SK-N-SH (cell line): ENCODE measurements around the gene TRIM42. TPM values are rescaled to one million over a fixed set of nuclear protein-coding genes. Genes with fewer than 3 reads are reported as not detected.

ENCODE experiments used
- CTCF ChIA-PET: fragments of 300-600, 350-600 bp; formaldehyde crosslinking; extraction: SDS; loops from one replicate; lab custom pipeline; 2021; lab: Yijun Ruan, JAX
- POLR2A ChIA-PET: fragments of 350-600 bp; sonication (Branson Sonifier 250); formaldehyde crosslinking; extraction: SDS; loops from one replicate; lab custom pipeline; 2020; ENCODE audit warnings: antibody characterized with exemption, inconsistent platforms; lab: Yijun Ruan, JAX
- DNase-seq: peaks from one replicate; pipeline ENCODE4 v3.0.0; 2012
- H2AFZ ChIP-seq: fragments of 200-600 bp; sonication (generic); 2 replicates; pipeline ENCODE4 v1.8.1; 2016; ENCODE audit warnings: antibody characterized with exemption, mild to moderate bottlenecking, low read depth
- H3F3A ChIP-seq: fragments of 200-600 bp; sonication (generic); replicated peaks from 2 replicates; pipeline ENCODE3; 2016; ENCODE audit warnings: antibody characterized with exemption, mild to moderate bottlenecking; ENCODE audit not compliant: insufficient read depth
- H3K27ac ChIP-seq, 2 experiments: fragments of 200-500 bp in 1 of 2; fragments of 200-600 bp in 1 of 2; sonication (Bioruptor generic) in 1 of 2; sonication (generic), shearing (Covaris generic) in 1 of 2; 2 replicates each; pipeline versions ENCODE4 v1.5.1 to v1.6.1; 2014 to 2016; ENCODE audit warnings: low read depth in 2 of 2, inconsistent platforms in 1 of 2, low read length in 1 of 2, mild to moderate bottlenecking in 1 of 2, mixed read lengths in 1 of 2
- H3K27me3 ChIP-seq: fragments of 200-600 bp; sonication (generic), shearing (Covaris generic); 2 replicates; pipeline ENCODE4 v1.6.1; 2016; ENCODE audit warnings: mixed run types; ENCODE audit not compliant: insufficient read depth
- H3K36me3 ChIP-seq, 2 experiments: fragments of 200-500 bp in 1 of 2; fragments of 200-600 bp in 1 of 2; sonication (Bioruptor generic) in 1 of 2; sonication (generic) in 1 of 2; replicated peaks in 1 of 2; 2 replicates each; pipeline versions ENCODE3 to v1.5.1; 2014 to 2016; ENCODE audit warnings: low read length in 1 of 2, mild to moderate bottlenecking in 1 of 2; ENCODE audit not compliant: insufficient read depth in 2 of 2, control insufficient read depth in 1 of 2
- H3K4me1 ChIP-seq, 2 experiments: fragments of 200-500 bp in 1 of 2; fragments of 200-600 bp in 1 of 2; sonication (Bioruptor generic) in 1 of 2; sonication (generic), shearing (Covaris generic) in 1 of 2; 2 replicates each; pipeline versions ENCODE4 v1.5.1 to v1.6.1; 2014 to 2016; ENCODE audit warnings: low read depth in 1 of 2, low read length in 1 of 2, mixed run types in 1 of 2; ENCODE audit not compliant: insufficient read depth in 2 of 2, control insufficient read depth in 1 of 2
- H3K4me2 ChIP-seq: fragments of 200-600 bp; sonication (generic), shearing (Covaris generic); 2 replicates; pipeline ENCODE4 v1.6.1; 2017; ENCODE audit warnings: mixed run types
- H3K4me3 ChIP-seq, 2 experiments: fragments of 200-500 bp in 1 of 2; fragments of 200-600 bp in 1 of 2; sonication (Bioruptor generic) in 1 of 2; sonication (generic), shearing (Covaris generic) in 1 of 2; 2 replicates each; pipeline versions ENCODE4 v1.5.1 to v1.8.1; 2014 to 2016; ENCODE audit warnings: low read depth in 2 of 2, inconsistent platforms in 1 of 2, low read length in 1 of 2, mild to moderate bottlenecking in 1 of 2, mixed read lengths in 1 of 2, moderate library complexity in 1 of 2
- H3K79me2 ChIP-seq: fragments of 200-600 bp; sonication (generic); 2 replicates; pipeline ENCODE4 v1.8.1; 2017; ENCODE audit warnings: mild to moderate bottlenecking; ENCODE audit not compliant: insufficient read depth
- H3K9ac ChIP-seq: fragments of 200-600 bp; sonication (generic); 2 replicates; pipeline ENCODE4 v1.6.1; 2017; ENCODE audit warnings: mixed run types
- H3K9me2 ChIP-seq: fragments of 200-600 bp; sonication (generic); 2 replicates; pipeline ENCODE4 v1.6.1; 2017; ENCODE audit warnings: mixed run types
- H3K9me3 ChIP-seq: fragments of 200-600 bp; sonication (generic); 2 replicates; pipeline ENCODE4 v1.6.1; 2017; ENCODE audit warnings: mixed run types, mild to moderate bottlenecking, moderate library complexity
- H4K20me1 ChIP-seq: fragments of 200-600 bp; sonication (generic); 2 replicates; pipeline ENCODE4 v1.6.1; 2017; ENCODE audit warnings: mild to moderate bottlenecking, mixed run types; ENCODE audit not compliant: insufficient read depth
- EP300 ChIP-seq, 2 experiments: IDR thresholded peaks; 2 replicates each; pipeline versions ENCODE4 v1.4.0 to v1.6.1; 2012; ENCODE audit warnings: borderline replicate concordance in 1 of 2, low read depth in 1 of 2, low read length in 1 of 2
- FOSL2 ChIP-seq: IDR thresholded peaks from 2 replicates; pipeline ENCODE4 v1.4.0; 2012; ENCODE audit warnings: low read depth, mild to moderate bottlenecking, moderate library complexity, borderline replicate concordance
- GABPA ChIP-seq: IDR thresholded peaks from 2 replicates; pipeline ENCODE4 v1.4.0; 2012; ENCODE audit warnings: low read depth, mild to moderate bottlenecking
- MEF2A ChIP-seq: IDR thresholded peaks from 2 replicates; pipeline ENCODE4 v1.4.0; 2012; ENCODE audit warnings: low read depth, borderline replicate concordance
- NFIC ChIP-seq: IDR thresholded peaks from 2 replicates; pipeline ENCODE4 v1.4.0; 2012; ENCODE audit warnings: borderline replicate concordance
- TAF1 ChIP-seq: IDR thresholded peaks from 2 replicates; pipeline ENCODE4 v1.6.1; 2012; ENCODE audit warnings: low read depth, mild to moderate bottlenecking, low read length, moderate library complexity, borderline replicate concordance
- TCF12 ChIP-seq: IDR thresholded peaks from 2 replicates; pipeline ENCODE4 v1.4.0; 2012
- YY1 ChIP-seq: IDR thresholded peaks from 2 replicates; pipeline ENCODE4 v1.4.0; 2012; ENCODE audit warnings: low read depth, mild to moderate bottlenecking
- WGBS: methylation state at CpG from one replicate; pipeline ENCODE4 v1.1.6; 2017; ENCODE audit warnings: low lambda C conversion rate; 5-methylcytosine and 5-hydroxymethylcytosine counted together
- polyA plus RNA-seq, 3 experiments: library from polyadenylated mRNA; depleted of rRNA; stranded (reverse); fragments of >200 nt; gene quantifications; 2 replicates each; pipeline ENCODE4 v1.2.3, GENCODE V29; 2012
- TF ChIP-seq, protein P1 (sequence below): IDR thresholded peaks from 2 replicates; pipeline ENCODE4; 2012
- TF ChIP-seq, protein P2 (sequence below): fragments of 200-600 bp; sonication (generic); IDR thresholded peaks from 2 replicates; pipeline ENCODE4 v1.6.1; 2017; ENCODE audit warnings: antibody characterized with exemption, mild to moderate bottlenecking, moderate library complexity
- TF ChIP-seq, protein P3 (sequence below): fragments of 150-350 bp; IDR thresholded peaks from 2 replicates; pipeline ENCODE4 v1.6.1; 2016; ENCODE audit warnings: mild to moderate bottlenecking, low read depth, low read length
- TF ChIP-seq, protein P4 (sequence below): IDR thresholded peaks from 2 replicates; pipeline ENCODE4 v1.4.0; 2012; ENCODE audit warnings: low read depth

Gene TRIM42
- polyA plus RNA-seq, 1 of the 3 experiments (the other 2 are of a cell fraction): not detected

DNA sequence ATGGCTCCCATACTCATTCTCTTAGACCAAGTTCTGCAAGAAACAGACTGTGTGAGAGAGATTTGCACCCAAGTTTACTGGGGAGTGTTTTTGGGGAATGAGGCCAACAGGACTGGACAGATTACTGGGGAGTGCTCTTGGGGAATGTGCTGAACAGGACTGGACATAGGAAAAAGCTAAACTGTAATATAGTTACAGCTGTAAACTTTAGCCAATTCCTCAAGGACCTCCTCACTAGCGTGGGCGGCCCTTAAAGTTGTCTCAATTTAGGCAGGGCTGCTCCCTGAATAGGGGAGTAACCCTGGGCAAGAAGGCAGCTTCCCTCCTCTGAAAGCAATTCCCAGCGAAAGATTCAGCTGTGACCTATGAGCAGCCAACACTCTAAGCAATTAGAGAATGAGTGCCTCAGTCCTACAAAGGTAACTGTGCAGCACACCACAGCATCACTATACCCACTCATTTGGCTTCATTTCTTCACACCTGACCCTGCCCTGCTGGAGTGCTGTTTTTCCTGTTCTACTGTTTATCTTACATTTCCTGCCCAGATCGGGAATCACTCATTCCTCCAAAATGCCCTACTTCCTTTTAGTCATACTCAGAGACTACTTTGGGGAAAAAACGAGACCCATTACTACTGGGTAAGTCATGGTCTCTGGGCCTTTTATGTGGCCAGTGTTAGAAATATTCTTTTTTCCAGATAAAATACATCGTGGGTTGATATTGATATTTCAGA is 41.3 kb upstream of the TRIM42 start:
- H3K27me3 ChIP-seq: no peaks in the 10 kb centered on the region
- no peak for DNase-seq
- no peak overlapping the region for H3K4me2 ChIP-seq
- no peak overlapping the region for H3K27ac ChIP-seq
- 0 out of 2 replicates have a peak, but pooled peaks cover 4% of the 10 kb centered on the region for H3K9me2 ChIP-seq
- H3K79me2 ChIP-seq: no peaks in the 10 kb centered on the region
- no peaks in the 10 kb centered on the region for H3K36me3 ChIP-seq
- no peak overlapping the region for H2AFZ ChIP-seq
- CTCF ChIA-PET: no interaction called here
- H3K9ac ChIP-seq: no peak overlapping the region
- no peaks in the 10 kb centered on the region for H3F3A ChIP-seq
- TF ChIP-seq YY1 (no peak), NFIC (no peak), TCF12 (no peak), GABPA (no peak), FOSL2 (no peak), EP300 (IDR thresholded peaks at IDR 0.05; ENCODE audit: borderline replicate concordance in 1 of 2, low read depth in 1 of 2, low read length in 1 of 2) (no peak), MEF2A (no peak)
- TF ChIP-seq, protein P1, sequence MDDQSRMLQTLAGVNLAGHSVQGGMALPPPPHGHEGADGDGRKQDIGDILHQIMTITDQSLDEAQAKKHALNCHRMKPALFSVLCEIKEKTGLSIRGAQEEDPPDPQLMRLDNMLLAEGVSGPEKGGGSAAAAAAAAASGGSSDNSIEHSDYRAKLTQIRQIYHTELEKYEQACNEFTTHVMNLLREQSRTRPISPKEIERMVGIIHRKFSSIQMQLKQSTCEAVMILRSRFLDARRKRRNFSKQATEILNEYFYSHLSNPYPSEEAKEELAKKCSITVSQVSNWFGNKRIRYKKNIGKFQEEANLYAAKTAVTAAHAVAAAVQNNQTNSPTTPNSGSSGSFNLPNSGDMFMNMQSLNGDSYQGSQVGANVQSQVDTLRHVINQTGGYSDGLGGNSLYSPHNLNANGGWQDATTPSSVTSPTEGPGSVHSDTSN: no peak
- TF ChIP-seq, protein P2, sequence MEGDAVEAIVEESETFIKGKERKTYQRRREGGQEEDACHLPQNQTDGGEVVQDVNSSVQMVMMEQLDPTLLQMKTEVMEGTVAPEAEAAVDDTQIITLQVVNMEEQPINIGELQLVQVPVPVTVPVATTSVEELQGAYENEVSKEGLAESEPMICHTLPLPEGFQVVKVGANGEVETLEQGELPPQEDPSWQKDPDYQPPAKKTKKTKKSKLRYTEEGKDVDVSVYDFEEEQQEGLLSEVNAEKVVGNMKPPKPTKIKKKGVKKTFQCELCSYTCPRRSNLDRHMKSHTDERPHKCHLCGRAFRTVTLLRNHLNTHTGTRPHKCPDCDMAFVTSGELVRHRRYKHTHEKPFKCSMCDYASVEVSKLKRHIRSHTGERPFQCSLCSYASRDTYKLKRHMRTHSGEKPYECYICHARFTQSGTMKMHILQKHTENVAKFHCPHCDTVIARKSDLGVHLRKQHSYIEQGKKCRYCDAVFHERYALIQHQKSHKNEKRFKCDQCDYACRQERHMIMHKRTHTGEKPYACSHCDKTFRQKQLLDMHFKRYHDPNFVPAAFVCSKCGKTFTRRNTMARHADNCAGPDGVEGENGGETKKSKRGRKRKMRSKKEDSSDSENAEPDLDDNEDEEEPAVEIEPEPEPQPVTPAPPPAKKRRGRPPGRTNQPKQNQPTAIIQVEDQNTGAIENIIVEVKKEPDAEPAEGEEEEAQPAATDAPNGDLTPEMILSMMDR: no peak
- TF ChIP-seq, protein P3, sequence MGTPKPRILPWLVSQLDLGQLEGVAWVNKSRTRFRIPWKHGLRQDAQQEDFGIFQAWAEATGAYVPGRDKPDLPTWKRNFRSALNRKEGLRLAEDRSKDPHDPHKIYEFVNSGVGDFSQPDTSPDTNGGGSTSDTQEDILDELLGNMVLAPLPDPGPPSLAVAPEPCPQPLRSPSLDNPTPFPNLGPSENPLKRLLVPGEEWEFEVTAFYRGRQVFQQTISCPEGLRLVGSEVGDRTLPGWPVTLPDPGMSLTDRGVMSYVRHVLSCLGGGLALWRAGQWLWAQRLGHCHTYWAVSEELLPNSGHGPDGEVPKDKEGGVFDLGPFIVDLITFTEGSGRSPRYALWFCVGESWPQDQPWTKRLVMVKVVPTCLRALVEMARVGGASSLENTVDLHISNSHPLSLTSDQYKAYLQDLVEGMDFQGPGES: no peak
- TF ChIP-seq, protein P4, sequence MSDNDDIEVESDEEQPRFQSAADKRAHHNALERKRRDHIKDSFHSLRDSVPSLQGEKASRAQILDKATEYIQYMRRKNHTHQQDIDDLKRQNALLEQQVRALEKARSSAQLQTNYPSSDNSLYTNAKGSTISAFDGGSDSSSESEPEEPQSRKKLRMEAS: no peak
- no peaks in the 10 kb centered on the region for H3K4me1 ChIP-seq
- H4K20me1 ChIP-seq: no peaks in the 10 kb centered on the region
- no peaks in the 10 kb centered on the region for H3K9me3 ChIP-seq
- POLR2A ChIA-PET: no interaction called here
- 11% methylated on average over 6 of the region's 6 CpGs for WGBS
- H3K4me3 ChIP-seq: no peak overlapping the region

DNA sequence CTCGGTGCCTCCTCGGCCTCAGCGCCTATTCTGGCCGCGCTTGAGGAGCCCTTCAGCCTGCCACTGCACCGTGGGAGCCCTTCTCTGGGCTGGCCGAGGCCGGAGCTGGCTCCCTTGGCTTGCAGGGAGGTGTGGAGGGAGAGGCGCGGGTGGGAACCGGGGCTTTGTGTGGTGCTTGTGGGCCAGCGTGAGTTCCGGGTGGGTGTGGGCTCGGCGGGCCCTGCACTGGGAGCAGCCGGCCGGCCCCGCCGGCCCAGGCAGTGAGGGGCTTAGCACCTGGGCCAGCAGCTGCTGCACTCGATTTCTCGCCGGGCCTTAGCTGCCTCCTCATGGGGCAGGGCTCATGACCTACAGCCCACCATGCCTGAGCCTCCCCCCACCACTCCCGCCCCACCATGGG is 26.6 kb upstream of the TRIM42 start:
- POLR2A ChIA-PET: no interaction called here
- no peak for DNase-seq

More for the DNA sequence above, 26.6 kb upstream of the TRIM42 start:
- H3K4me3 ChIP-seq: no peak overlapping the region
- no peaks in the 10 kb centered on the region for H3K4me1 ChIP-seq
- H3K9me2 ChIP-seq: no peaks in the 10 kb centered on the region
- no peaks in the 10 kb centered on the region for H4K20me1 ChIP-seq
- CTCF ChIA-PET: no interaction called here
- no peak overlapping the region for H3K27ac ChIP-seq
- no peaks in the 10 kb centered on the region for H3K27me3 ChIP-seq
- 0 out of 2 replicates have a peak, but pooled peaks cover 7% of the 10 kb centered on the region for H3K9me3 ChIP-seq
- H3K9ac ChIP-seq: no peak overlapping the region
- no peaks in the 10 kb centered on the region for H3F3A ChIP-seq
- H3K4me2 ChIP-seq: no peak overlapping the region
- H3K36me3 ChIP-seq: no peaks in the 10 kb centered on the region
- WGBS: 58% methylated on average over 9 of the region's 23 CpGs
- no peak overlapping the region for H2AFZ ChIP-seq
- TF ChIP-seq YY1: no peak
- no peak for TF ChIP-seq TAF1
- no peaks in the 10 kb centered on the region for H3K79me2 ChIP-seq
